ENCODE data around the gene PEX16. TPM values are rescaled to one million over a fixed set of nuclear protein-coding genes. Genes with fewer than 3 reads are reported as not detected.

The PEX16 gene
- total and polyA plus RNA-seq, 9 of the 15 experiments (the other 6 are each of a cell fraction or from before 2014, with no cell fraction given): 1.5 to 43.9 (median 14.6) TPM

GRCh38 chr11:45964911-45965389 is 47.3 kb upstream of the PEX16 start (continued):
- peak; percentile 58 for TF ChIP-seq CXXC5 (CRISPR knock-in tag; IDR thresholded peaks at IDR 0.05)
- TF ChIP-seq CTCF (IDR thresholded peaks at IDR 0.05 in 2 of 3, conservative IDR thresholded peaks at IDR 0.05 in 1 of 3; ENCODE audit: insufficient read depth in 2 of 3, low read depth in 1 of 3, low read length in 3 of 3): peak; percentile 91 to 95 (median 92)
- no peak for TF ChIP-seq BRD9 (IDR thresholded peaks at IDR 0.05; ENCODE audit: low read depth, partially characterized antibody)
- peak; percentile 48; the same call in 1 of the 2 replicates for TF ChIP-seq MYC (IDR thresholded peaks at IDR 0.05; ENCODE audit: low read depth, low read length)
- TF ChIP-seq MYC (CRISPR knock-in tag; IDR thresholded peaks at IDR 0.05; ENCODE audit: borderline replicate concordance, low read depth): no peak
- TF ChIP-seq ARID3B (CRISPR knock-in tag; IDR thresholded peaks at IDR 0.05; ENCODE audit: borderline replicate concordance): no peak
- TF ChIP-seq, protein P1, sequence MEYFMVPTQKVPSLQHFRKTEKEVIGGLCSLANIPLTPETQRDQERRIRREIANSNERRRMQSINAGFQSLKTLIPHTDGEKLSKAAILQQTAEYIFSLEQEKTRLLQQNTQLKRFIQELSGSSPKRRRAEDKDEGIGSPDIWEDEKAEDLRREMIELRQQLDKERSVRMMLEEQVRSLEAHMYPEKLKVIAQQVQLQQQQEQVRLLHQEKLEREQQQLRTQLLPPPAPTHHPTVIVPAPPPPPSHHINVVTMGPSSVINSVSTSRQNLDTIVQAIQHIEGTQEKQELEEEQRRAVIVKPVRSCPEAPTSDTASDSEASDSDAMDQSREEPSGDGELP (CRISPR knock-in tag; IDR thresholded peaks at IDR 0.05; ENCODE audit: borderline replicate concordance): 0 out of 2 replicates have a peak, but pooled peaks have one; percentile 41
- TF ChIP-seq ATF1 (CRISPR knock-in tag; IDR thresholded peaks at IDR 0.05): no peak
- peak; percentile 51 for TF ChIP-seq ATF1 (tag; IDR thresholded peaks at IDR 0.05)
- TF ChIP-seq EP400 (IDR thresholded peaks at IDR 0.05): peak; percentile 51; the same call in 1 of the 2 replicates
- TF ChIP-seq JUND (IDR thresholded peaks at IDR 0.05; ENCODE audit: borderline replicate concordance, low read depth, low read length): peak; percentile 35; the same call in 1 of the 2 replicates
- TF ChIP-seq JUND (tag; IDR thresholded peaks at IDR 0.05; ENCODE audit: borderline replicate concordance, low read depth, low read length): peak; percentile 40; the same call in 1 of the 3 replicates
- TF ChIP-seq, protein P2, sequence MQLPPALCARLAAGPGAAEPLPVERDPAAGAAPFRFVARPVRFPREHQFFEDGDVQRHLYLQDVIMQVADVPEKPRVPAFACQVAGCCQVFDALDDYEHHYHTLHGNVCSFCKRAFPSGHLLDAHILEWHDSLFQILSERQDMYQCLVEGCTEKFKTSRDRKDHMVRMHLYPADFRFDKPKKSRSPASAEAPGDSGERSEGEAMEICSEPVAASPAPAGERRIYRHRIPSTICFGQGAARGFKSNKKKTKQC (CRISPR knock-in tag; IDR thresholded peaks at IDR 0.05): no peak
- TF ChIP-seq SP1 (CRISPR knock-in tag; IDR thresholded peaks at IDR 0.05): 0 out of 2 replicates have a peak, but pooled peaks have one; percentile 17
- TF ChIP-seq DMBX1 (CRISPR knock-in tag; IDR thresholded peaks at IDR 0.05; ENCODE audit: borderline replicate concordance): peak; percentile 77
- TF ChIP-seq CBFA2T2 (conservative IDR thresholded peaks at IDR 0.05): no peak
- peak in 1 of 2 experiments; percentile 37; a peak in 1 of 4 replicates for TF ChIP-seq MNT (conservative IDR thresholded peaks at IDR 0.05)
- peak; percentile 35; the same call in 1 of the 2 replicates for TF ChIP-seq BHLHE40 (IDR thresholded peaks at IDR 0.05; ENCODE audit: low read length)
- TF ChIP-seq MAFF (IDR thresholded peaks at IDR 0.05; ENCODE audit: low read length): no peak
- peak; percentile 84 for TF ChIP-seq NBN (IDR thresholded peaks at IDR 0.05; ENCODE audit: low read depth)
- peak; percentile 50 for TF ChIP-seq RBM39 (optimal IDR thresholded peaks at IDR 0.05; ENCODE audit: low read depth, low read length)
- TF ChIP-seq PHTF2 (CRISPR knock-in tag; IDR thresholded peaks at IDR 0.05): no peak

Measured in K562 (cell line).